ENCODE data around the gene HSPA9. TPM values are rescaled to one million over a fixed set of nuclear protein-coding genes. Genes with fewer than 3 reads are reported as not detected.

Gene HSPA9
- total RNA-seq, 1 experiment from 2014 or later: 537 TPM

GRCh38 chr5:138568061-138568824 is 7.0 kb downstream of the HSPA9 start:
- H3K4me3 Mint-ChIP-seq (ENCODE audit: unreplicated experiment): no peak overlapping the region
- CTCF ChIA-PET: interaction anchor here (1.3 kb wide), 1 partner anchor 11 kb away, joined by 3 read pairs; no protein-coding TSS in a partner anchor

DNA sequence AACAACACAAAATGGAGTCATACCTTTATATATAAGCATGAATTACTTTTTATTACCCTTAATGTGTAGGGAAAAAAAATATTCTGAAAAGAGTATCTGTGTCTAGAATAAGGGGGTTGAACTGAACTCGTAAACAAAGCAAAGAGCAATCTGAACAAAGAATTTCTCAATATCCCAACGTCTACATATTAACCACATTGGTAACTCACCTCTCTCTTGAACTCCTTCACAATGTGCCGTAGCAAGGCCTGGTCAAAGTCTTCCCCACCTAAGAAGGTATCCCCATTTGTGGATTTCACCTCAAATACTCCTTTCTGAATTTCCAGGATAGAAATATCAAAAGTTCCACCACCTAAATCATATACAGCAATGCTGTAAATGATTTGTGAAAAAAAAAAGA is 8.4 kb downstream of the HSPA9 start:
- no peak overlapping the region for H3K4me3 ChIP-seq (ENCODE audit: low read depth, low read length)
- Mint-ChIP-seq H3K9me3 (ENCODE audit: unreplicated experiment) (no peaks in the 10 kb centered on the region), H3K27me3 (ENCODE audit: insufficient read depth, unreplicated experiment) (no peaks in the 10 kb centered on the region), H3K36me3 (ENCODE audit: insufficient read depth, unreplicated experiment) (peaks cover 95% of the 10 kb centered on the region), H3K4me1 (ENCODE audit: low read depth, unreplicated experiment) (peaks cover 16% of the 10 kb centered on the region), H3K4me3 (ENCODE audit: unreplicated experiment) (no peak overlapping the region), H3K27ac (ENCODE audit: unreplicated experiment) (no peak overlapping the region)
- BruUV-seq (replicated peaks): no TSS peak
- 0 out of 2 replicates have a peak, but pooled peaks cover 4% of the 10 kb centered on the region for H3K4me1 ChIP-seq
- no peak for TF ChIP-seq CTCF (IDR thresholded peaks at IDR 0.05; ENCODE audit: insufficient read depth in 1 of 2, low read depth in 1 of 2, low read length in 1 of 2, severe bottlenecking in 1 of 2, unreplicated experiment in 1 of 2)
- no peak for DNase-seq
- H3K36me3 ChIP-seq (ENCODE audit: control insufficient read depth, insufficient read depth, low read length): peaks cover 12% of the 10 kb centered on the region
- H3K9me3 ChIP-seq: no peaks in the 10 kb centered on the region
- POLR2A ChIA-PET: interaction anchor here (1.1 kb wide), 1 partner anchor 24 kb away, joined by 4 read pairs; the partner anchor contains the start of gene ETF1
- CTCF ChIA-PET: no interaction called here
- no peaks in the 10 kb centered on the region for H3K27me3 ChIP-seq (replicated peaks; ENCODE audit: control insufficient read depth, insufficient read depth, low read length)
- intact Hi-C loops (cut with micrococcal nuclease; ENCODE audit: unreplicated experiment): no loop called here

More at GRCh38 chr5:138568061-138568824, 7.0 kb downstream of the HSPA9 start:
- H3K4me1 ChIP-seq: 0 out of 2 replicates have a peak, but pooled peaks cover 4% of the 10 kb centered on the region
- H3K4me1 Mint-ChIP-seq (ENCODE audit: low read depth, unreplicated experiment): peaks cover 15% of the 10 kb centered on the region
- no peak overlapping the region for H3K27ac Mint-ChIP-seq (ENCODE audit: unreplicated experiment)
- no peak overlapping the region for H3K4me3 ChIP-seq (ENCODE audit: low read depth, low read length)
- H3K27me3 ChIP-seq (replicated peaks; ENCODE audit: control insufficient read depth, insufficient read depth, low read length): no peaks in the 10 kb centered on the region
- TF ChIP-seq CTCF (IDR thresholded peaks at IDR 0.05; ENCODE audit: insufficient read depth in 1 of 2, low read depth in 1 of 2, low read length in 1 of 2, severe bottlenecking in 1 of 2, unreplicated experiment in 1 of 2): no peak
- H3K36me3 ChIP-seq (ENCODE audit: control insufficient read depth, insufficient read depth, low read length): peaks cover 15% of the 10 kb centered on the region
- H3K9me3 ChIP-seq: no peaks in the 10 kb centered on the region
- DNase-seq: no peak
- H3K36me3 Mint-ChIP-seq (ENCODE audit: insufficient read depth, unreplicated experiment): peaks cover 100% of the 10 kb centered on the region
- intact Hi-C loops (cut with micrococcal nuclease; ENCODE audit: unreplicated experiment): no loop called here
- no peaks in the 10 kb centered on the region for H3K9me3 Mint-ChIP-seq (ENCODE audit: unreplicated experiment)
- no peaks in the 10 kb centered on the region for H3K27me3 Mint-ChIP-seq (ENCODE audit: insufficient read depth, unreplicated experiment)
- no TSS peak for BruUV-seq (replicated peaks)
- POLR2A ChIA-PET: interaction anchor here (1.4 kb wide), 1 partner anchor 103 kb away, joined by 6 read pairs; the partner anchor contains the start of gene EGR1

DNA sequence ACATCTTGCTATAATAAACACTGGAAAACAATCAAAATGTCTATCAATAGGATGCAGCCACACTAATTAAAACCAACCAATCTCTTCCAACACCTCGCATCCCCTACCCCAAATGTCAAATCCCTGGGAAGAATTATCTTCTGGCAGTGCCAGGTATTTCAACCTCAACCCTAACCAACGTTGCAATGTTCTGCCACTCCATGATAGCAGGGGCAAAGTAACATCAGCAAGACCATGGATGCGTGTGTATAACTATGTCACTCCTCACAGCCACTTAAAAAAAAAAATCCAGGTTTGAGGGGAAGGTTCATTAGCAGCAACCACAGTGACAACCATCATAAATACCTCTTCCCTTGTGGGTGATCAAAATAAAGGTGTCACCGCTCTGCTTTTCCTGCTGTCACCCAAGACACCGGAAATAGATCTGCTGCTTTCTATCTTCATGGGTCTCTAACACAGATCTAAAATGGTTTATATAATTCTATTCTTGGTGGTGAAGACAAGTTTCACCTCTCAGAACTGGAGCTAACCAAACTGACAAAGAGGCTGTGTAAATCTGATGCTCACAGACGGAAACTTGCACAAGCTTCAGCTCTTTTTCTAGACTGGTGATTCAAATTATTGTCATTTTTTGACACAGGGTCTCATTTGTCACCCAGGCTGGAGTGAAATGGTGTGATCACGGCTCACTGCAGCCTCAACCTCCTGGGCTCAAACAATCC is 9.9 kb downstream of the HSPA9 start:
- Mint-ChIP-seq H3K27me3 (ENCODE audit: insufficient read depth, unreplicated experiment) (no peaks in the 10 kb centered on the region), H3K9me3 (ENCODE audit: unreplicated experiment) (no peaks in the 10 kb centered on the region), H3K36me3 (ENCODE audit: insufficient read depth, unreplicated experiment) (peaks cover 95% of the 10 kb centered on the region), H3K4me3 (ENCODE audit: unreplicated experiment) (no peak overlapping the region), H3K4me1 (ENCODE audit: low read depth, unreplicated experiment) (peaks cover 16% of the 10 kb centered on the region), H3K27ac (ENCODE audit: unreplicated experiment) (no peak overlapping the region)
- ChIA-PET POLR2A (interaction anchor here (1.1 kb wide), 1 partner anchor 22 kb away, joined by 4 read pairs; the partner anchor contains the start of gene ETF1), CTCF (interaction anchor here (0.7 kb wide), 1 partner anchor 45 kb away, joined by 9 read pairs; no protein-coding TSS in a partner anchor)
- no TSS peak for BruUV-seq (replicated peaks)
- intact Hi-C loops (cut with micrococcal nuclease; ENCODE audit: unreplicated experiment): no loop called here
- no peaks in the 10 kb centered on the region for H3K9me3 ChIP-seq
- no peaks in the 10 kb centered on the region for H3K27me3 ChIP-seq (replicated peaks; ENCODE audit: control insufficient read depth, insufficient read depth, low read length)
- DNase-seq: no peak
- TF ChIP-seq CTCF (IDR thresholded peaks at IDR 0.05; ENCODE audit: insufficient read depth in 1 of 2, low read depth in 1 of 2, low read length in 1 of 2, severe bottlenecking in 1 of 2, unreplicated experiment in 1 of 2): no peak
- no peak overlapping the region for H3K4me3 ChIP-seq (ENCODE audit: low read depth, low read length)
- peaks cover 8% of the 10 kb centered on the region for H3K36me3 ChIP-seq (ENCODE audit: control insufficient read depth, insufficient read depth, low read length)
- 0 out of 2 replicates have a peak, but pooled peaks cover 4% of the 10 kb centered on the region for H3K4me1 ChIP-seq
